Ammon's horn (tissue), 1 donor: ENCODE data around the gene SERPINI2.

Experiments used
- DNase-seq: peaks from one replicate; pipeline ENCODE4 v3.0.0-alpha.2; 2016; ENCODE audit warnings: low spot score

SERPINI2 gene

GRCh38 chr3:167473863-167474262 lies at the start of gene SERPINI2:
Gene SERPINI2 (minus strand): TSS chr3:167474042. CDS start chr3:167471834, 2,208 bp downstream.
- DNase-seq = no peak

DNA sequence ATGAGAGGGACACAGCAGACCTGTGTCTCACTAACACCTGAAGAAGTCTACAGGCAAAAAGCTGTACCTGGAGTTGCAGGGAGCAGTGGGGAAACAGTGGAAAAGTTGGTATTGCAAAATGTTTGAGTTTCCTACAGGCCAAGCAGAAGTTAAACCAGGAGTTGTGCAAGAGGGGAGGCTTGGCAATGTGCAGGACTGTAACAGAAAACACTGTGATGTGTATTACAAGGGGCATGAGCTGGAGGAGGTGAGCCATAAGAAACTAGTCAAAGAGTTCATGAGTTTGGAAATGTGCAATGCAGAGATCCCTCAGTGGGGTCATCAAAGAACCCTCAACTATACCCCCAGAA lies 47.1 kb upstream of the SERPINI2 start:
- DNase-seq = no peak

DNA sequence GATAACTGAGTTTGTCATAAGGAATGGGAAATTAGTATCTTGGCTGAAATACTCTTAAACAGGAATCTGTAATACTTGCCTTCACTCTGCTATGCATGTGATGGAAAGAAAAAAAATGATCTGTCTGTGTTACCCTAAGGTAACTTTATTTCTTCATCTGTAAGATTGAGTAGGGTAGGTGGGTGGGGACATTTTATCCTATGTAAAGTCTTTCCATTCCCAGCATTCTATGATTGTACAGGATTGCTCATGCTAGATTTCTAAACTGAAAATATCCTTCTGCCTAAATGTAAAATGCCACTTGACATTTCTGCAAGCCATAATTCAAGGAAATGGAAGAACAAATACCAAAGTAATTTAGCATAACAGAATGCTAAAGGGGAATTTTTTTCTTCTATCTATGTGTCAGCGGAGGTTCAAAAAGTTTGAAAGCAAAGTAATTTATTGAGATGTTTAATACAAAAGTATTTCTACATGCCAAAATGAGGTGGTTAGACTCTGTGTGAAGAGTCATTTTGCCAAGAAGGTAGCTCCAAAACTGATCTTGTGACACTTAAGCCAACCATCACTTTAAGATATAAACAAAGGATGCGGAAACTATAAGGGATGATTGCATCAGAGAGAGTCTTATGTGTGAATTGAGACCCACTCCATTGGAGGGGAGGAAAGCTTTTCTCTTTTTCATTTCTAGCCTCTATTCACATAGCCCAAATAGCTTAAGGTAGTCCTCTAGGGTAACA lies 46.6 kb upstream of the SERPINI2 start:
- DNase-seq = no peak

- no peak for DNase-seq
Measured at GRCh38 chr3:167507954-167508353, 34.1 kb upstream of the SERPINI2 start.

DNA sequence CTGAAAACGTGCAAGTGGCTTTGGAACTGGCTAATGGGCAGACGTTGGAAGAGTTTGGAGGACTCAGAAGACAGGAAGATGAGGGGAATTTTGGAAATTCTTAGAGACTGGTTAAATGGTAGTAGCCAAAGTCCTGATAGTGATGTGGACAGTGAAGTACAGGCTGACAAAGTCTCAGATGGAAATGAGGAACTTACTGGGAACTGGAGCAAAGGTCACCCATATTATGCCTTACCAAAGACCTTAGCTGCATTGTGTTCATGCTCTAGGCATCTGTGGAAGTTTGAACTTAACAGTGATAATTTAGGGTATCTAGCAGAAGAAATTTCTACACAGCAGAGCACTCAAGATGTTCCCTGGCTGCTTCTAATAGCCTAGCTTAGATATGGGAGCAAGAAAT lies 28.6 kb upstream of the SERPINI2 start:
- no peak for DNase-seq

DNA sequence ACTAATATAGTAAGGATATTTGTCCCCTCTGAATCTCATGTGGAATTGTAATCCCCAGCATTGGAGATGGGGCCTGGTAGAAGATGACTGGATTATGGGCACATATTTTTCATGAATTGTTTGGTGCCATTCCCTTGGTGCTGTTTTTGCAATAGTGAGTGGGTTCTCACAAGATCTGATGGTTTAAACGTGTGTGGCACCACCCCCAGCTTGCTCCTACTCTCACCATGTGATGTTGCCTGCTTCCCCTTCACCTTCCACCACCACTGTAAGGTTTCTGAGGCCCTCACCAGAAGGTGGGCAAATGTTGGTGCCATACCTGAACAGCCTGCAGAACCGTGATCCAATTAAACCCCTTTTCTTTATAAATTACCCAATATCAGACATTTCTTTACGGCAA lies 28.1 kb upstream of the SERPINI2 start:
- no peak for DNase-seq

DNA sequence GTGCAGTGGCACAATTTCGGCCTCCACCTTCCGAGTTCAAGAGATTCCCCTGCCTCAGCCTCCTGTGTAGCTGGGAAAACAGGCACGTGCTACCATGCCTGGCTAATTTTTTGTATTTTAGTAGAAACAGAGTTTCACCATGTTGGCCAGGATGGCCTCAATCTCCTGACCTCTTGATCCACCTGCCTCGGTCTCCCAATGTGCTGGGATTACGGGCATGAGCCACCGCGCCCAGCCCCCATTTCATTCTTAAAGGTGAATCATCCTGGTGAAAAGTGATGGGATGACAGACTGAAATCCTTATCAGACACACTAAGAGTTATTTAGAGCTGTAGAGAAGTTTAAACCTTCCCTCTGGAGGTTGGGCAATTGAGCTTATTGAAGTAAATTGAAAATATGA lies 24.1 kb upstream of the SERPINI2 start:
- DNase-seq = no peak

GRCh38 chr3:167493244-167493643 lies 19.4 kb upstream of the SERPINI2 start:
- DNase-seq = no peak

DNA sequence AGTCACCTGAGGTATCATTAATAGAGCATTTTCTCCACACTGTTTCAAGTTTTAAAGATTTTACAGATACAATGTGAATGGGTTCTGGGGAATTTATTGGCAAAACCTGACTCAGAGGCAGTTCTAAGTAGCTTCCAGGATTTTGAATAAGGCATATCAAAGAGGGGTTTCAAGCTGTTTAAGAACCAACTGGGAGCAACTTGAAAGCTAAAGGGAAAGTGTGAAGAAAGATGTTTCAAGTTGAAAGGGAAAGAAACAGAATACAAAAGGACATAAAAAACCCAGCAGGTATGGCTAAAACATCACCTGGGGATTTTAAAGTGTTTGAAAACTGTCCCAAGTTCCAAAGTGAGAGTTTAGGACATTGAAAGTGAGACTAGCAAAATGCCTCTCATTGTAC lies 17.8 kb upstream of the SERPINI2 start:
- DNase-seq = no peak

DNA sequence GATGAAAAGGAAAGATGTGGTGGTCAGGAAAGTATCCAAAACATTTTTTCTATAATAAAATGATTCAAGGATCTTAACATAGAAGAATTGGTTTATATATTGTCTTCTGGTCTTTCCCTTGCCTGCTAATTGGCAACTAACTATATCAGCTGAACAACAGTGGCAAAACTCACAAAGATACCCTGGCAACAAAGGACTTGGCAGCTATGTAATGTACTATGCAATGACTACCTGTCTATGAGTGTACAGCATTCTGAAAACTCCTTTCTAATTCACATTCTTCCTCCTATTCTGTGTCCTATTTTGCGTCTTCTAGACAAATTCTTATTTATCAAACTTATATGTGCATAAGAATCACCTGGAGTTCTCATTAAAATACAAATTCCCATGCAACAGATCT lies 15.7 kb upstream of the SERPINI2 start:
- DNase-seq = no peak

- DNase-seq = no peak
Measured at GRCh38 chr3:167487556-167487955, 13.7 kb upstream of the SERPINI2 start.

DNA sequence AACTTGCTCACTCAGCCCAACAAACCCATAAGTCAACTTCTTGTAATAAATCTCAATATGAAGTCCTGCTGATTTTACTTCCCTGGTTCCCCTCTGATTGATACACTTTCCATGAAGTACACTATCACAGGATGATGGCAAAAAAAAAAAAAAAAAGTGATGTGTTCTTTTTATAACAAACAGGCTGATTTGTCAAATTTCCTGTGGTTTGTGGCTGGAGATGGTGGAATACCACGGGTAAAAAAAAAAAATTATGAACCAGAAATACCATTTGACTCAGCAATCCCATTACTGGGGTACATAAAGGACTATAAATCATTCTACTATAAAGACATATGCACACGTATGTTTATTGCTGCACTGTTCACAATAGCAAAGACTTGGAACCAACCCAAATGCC lies 10.7 kb upstream of the SERPINI2 start:
- DNase-seq = no peak

GRCh38 chr3:167483708-167484475 lies 10.1 kb upstream of the SERPINI2 start:
- no peak for DNase-seq

- DNase-seq = no peak
Measured at GRCh38 chr3:167481164-167481563, 7.3 kb upstream of the SERPINI2 start.

GRCh38 chr3:167480748-167481147 lies 6.9 kb upstream of the SERPINI2 start:
- DNase-seq = no peak

GRCh38 chr3:167469381-167469780 lies 4.5 kb downstream of the SERPINI2 start:
- no peak for DNase-seq

DNA sequence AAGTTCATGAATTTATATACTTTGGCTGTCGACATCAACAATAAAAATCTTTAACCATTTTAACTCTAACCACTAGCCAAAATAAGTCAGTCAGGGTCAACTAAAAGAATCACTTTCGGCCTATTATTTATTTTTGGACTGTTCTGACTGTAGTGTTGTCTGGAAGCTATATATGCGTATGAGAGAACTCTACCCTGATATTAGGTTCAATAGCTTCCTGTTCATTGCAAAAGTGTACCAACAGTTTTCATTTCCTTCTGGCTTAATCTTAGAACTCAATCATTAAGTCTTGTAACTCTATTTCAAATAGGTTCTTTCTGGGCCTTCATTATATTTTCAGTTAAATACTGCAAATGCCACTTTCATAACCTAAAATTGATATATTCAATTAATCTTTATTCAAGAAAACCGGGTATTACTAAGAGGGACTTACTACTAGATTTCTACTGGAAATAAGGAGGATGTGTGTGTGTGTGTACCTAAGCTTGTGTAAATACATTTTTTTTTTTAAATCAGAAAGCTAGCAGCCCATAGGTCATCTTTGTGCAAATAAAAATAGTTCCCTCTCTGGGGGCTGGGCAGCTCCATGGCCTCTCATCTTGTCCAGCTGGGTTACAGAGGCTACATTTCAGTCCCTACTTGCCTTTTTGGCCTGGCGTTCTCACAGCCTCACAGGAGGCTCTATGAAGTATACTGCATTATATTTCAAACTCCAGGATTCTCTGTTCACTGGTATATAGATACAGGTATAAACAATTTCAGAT lies 5.8 kb downstream of the SERPINI2 start:
- no peak for DNase-seq

GRCh38 chr3:167466966-167467365 lies 6.9 kb downstream of the SERPINI2 start:
- no peak for DNase-seq

- no peak for DNase-seq
Measured at GRCh38 chr3:167456157-167456799, 17.6 kb downstream of the SERPINI2 start.

- no peak for DNase-seq
Measured at GRCh38 chr3:167453815-167454214, 20.0 kb downstream of the SERPINI2 start.

DNA sequence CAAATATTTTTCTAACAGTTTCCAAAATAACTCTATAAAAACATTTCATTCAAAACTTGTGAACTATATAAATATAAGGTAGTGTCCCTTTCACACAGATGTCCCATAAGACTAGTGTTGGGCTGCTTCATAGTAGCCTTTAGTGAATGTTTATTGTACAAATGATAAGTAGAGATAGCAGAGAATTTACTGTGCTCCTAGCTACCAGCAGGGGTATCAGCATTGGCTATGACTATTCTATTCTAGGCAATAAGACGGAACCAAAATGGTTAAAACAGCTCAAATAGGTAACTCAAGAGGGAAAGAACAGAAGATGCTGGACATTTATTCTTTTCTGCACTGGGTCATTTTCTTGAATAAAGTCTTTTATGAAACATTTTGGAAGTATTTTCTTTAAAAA lies 22.6 kb downstream of the SERPINI2 start:
- no peak for DNase-seq

- DNase-seq = no peak
Measured at GRCh38 chr3:167450675-167451074, 23.2 kb downstream of the SERPINI2 start.
